Uterus (tissue), 2 donors: Measurements from ENCODE around the gene COPE.
A peak's percentile ranks its signal among the peaks of the same experiment; 100 is the strongest.

Source experiments
- POLR2A ChIP-seq, 2 donors: fragments of 450-650 bp; IDR thresholded peaks; one replicate each; pipeline ENCODE4 v1.6.1; 2016; ENCODE audit warnings: antibody characterized with exemption in 2 of 2, mild to moderate bottlenecking in 1 of 2, moderate library complexity in 1 of 2
- TF ChIP-seq, protein P1 (sequence below), 4 experiments: fragments of 200-600 bp in 2 of 4; fragments of 450-650 bp in 2 of 4; sonication (generic) in 2 of 4; IDR thresholded peaks; one replicate each; pipeline ENCODE4 v1.5.1; 2016 to 2019; ENCODE audit warnings: antibody characterized with exemption in 4 of 4, mild to moderate bottlenecking in 2 of 4, moderate library complexity in 1 of 4

DNA sequence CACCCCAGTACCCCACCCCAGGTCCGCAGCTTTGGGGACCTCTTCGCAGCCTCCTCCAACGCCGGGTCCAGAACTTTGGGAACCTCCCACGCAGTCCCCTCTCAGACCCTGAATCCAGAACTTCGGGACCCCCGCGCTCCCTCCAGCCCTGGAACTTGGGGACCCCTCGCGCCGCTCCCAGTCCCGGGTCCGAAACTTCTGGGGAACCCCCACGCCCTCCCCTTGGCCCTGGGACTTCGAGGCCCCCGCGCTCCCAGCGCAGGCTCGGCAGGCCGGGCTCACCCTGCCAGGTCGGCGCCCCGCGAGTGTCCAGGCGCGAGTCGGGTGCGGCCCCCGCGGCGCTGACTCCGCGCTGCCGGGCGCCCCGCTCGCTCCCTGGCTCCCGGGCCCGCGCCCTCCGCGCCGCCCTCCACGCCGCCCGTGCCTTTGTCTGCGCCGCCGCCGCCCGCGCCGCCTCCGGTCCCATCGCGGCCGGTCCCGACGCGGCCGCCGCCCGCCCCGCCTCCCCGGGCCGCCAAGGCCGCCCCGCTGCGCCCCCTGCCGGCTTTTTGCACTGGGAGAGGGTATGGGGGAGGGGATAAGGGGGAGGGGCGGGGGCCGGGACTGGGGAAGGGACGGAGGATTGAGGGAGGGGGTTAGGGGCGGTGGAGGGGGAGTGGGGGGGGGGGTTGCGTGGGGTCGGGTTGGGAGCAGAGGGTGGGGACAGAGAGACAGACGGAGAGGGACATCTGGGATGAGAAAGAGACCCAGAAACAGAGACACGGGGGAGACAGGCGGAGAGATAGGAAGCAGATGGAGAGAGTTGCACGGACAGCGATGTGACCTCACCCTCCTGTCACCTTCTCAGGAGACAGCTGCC lies 21.8 kb upstream of the COPE start, which contains the start of gene HOMER3:
- TF ChIP-seq, protein P1, sequence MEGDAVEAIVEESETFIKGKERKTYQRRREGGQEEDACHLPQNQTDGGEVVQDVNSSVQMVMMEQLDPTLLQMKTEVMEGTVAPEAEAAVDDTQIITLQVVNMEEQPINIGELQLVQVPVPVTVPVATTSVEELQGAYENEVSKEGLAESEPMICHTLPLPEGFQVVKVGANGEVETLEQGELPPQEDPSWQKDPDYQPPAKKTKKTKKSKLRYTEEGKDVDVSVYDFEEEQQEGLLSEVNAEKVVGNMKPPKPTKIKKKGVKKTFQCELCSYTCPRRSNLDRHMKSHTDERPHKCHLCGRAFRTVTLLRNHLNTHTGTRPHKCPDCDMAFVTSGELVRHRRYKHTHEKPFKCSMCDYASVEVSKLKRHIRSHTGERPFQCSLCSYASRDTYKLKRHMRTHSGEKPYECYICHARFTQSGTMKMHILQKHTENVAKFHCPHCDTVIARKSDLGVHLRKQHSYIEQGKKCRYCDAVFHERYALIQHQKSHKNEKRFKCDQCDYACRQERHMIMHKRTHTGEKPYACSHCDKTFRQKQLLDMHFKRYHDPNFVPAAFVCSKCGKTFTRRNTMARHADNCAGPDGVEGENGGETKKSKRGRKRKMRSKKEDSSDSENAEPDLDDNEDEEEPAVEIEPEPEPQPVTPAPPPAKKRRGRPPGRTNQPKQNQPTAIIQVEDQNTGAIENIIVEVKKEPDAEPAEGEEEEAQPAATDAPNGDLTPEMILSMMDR (IDR thresholded peaks at IDR 0.05): peak in 3 of 4 experiments; percentile 57 to 65 (median 62)
- peak in 1 of 2 donors; percentile 24 for TF ChIP-seq POLR2A (IDR thresholded peaks at IDR 0.05)
